DMS114 treated with DMSO at 0.1 percent for 48 hours (cell line): ENCODE data around the gene SLC25A21.

Source experiments
- DNase-seq: peaks from one replicate; lab custom pipeline; 2025; ENCODE audit not compliant: unreplicated experiment; lab: John Stamatoyannopoulos, UW

Gene SLC25A21

GRCh38 chr14:36948157-36948859 is 224.1 kb downstream of the SLC25A21 start:
- DNase-seq: no peak

DNA sequence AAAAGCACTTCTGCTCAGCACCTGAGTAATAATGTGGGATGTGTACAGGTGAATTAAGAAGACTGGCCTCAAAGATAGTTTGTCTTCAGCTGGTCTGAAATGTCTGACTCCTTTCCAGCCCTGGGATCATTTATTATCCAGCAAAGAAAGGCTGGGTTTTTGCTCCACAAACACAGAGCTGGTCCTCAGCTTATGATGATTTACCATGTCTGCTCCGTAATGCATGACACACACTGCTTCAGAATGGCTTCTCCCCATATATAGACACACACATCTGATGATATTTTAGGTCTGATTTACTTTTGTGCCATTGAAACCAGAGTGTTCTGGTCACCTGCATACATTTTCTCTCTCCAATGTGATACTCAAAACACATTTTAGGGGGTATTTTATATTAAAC is 225.0 kb downstream of the SLC25A21 start:
- DNase-seq: no peak

- no peak for DNase-seq
Observed at GRCh38 chr14:36946872-36947271, 225.5 kb downstream of the SLC25A21 start.

DNA sequence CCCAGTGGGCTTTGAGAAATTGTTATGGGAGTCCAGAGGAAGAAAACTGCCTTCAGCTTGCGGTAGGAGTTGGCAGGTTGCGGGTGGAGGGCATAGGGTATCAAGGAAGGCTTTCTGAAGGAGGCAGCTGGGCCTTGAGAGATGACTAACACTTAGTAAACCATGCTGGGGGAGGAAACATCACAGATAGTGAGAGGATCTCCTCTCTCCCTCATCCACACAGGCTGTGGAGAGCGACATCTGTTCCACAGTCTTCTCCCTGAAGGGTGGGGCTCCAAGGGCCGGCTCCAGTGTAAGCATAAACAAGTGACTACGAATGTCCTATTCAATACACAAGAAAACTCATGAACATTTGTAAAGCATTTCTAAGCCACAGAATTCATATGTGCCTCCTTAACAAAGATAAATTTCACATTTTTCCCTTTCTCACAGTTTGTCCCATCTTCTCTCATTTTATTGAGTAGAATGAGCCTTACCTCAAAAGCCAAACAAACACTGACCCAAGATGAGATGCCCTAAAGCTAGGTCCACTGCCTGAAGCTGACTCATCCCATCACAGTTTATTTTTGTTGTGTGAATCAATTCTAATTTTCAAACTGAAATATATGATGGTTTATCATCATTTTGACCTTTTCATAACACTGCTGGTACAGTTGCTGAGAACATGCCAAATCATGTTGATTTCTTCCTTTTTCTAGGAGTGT is 227.9 kb downstream of the SLC25A21 start:
- no peak for DNase-seq

DNA sequence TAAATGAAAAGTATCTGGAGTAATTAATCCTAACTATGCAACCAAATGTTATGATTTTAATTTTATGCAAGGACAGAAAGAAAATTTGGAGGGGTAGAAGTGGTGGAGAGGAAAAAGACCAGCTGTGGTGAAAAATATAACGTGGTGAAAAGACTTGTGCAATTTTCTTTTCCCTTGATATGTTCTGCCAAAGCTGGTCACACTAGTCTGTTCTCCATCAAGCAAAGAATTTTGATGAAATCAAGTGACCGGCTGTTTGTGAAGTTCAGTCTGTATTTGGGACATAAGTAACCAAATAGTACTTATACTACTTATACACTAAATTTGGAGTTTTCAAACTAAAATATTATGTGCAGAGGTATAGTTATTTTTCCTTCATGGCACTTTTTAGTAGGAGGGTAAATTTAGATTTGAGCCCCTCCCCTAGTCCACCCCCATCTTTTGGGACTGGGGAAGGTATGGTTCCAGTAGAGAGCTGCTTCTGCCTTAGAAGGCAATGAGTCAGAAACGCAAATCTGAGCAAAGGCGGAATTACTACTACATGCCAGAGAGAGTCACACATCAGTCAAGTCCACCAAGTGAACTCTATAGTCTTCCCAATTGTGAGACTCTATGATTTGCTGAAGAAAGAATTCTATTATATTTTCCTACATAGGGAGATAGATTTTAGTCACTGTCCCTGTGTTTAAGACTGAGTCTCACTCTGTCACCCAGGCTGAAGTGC is 229.7 kb downstream of the SLC25A21 start:
- DNase-seq: no peak

- DNase-seq: peak; percentile 40
Observed at GRCh38 chr14:36941783-36942521, 230.5 kb downstream of the SLC25A21 start.

GRCh38 chr14:36940476-36940875 is 231.9 kb downstream of the SLC25A21 start:
- no peak for DNase-seq

GRCh38 chr14:36939265-36939664 is 233.1 kb downstream of the SLC25A21 start:
- DNase-seq: no peak

DNA sequence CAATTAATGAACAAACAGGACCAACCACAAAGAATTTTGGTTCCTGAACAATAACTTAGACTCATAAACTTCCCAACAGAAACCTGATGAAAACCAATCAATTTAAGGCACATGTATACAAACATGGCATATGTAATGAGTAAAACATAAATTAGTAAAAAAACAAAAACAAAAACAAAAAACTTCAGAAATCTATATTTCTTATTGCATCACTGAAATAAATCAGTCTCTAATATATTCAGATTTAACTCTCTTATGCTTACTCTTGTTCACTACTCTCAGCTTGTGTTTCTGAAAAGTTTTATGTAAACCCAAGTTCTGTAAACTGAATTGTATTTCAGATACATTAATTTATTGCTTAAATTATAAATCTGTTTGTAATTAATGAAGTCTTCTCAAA is 233.7 kb downstream of the SLC25A21 start:
- no peak for DNase-seq

DNA sequence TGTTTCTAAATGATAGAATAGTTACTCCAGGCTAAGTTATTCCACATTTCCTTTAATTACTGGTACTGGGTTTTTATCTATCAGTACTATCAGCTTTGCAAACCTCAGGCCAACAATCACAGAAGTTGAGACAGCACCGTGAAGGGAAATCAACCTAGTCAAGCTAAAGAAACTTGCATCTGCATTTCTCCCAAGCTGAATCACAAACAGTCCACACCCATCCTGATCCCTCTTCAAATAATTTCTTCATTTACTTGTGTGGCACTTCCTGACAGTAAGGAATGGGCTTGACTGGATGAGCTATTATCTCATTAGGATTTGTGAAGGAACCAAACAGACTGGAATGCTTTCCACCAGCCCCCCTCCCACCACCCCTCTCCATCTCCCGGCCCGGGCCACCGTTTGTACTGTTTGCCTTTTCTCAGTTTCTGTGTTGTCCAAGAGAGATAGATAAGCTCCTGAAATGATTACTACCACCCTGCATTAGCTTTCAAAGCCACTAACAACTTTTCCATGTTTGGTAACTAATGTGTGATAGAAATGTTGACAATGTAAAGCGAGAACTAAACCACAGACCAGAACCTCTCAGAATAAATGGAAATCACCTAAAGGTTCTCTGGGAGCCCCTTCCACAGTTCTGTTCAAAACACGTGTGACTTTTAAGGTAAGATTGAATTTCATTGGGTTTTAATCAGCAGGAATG is 236.3 kb downstream of the SLC25A21 start:
- no peak for DNase-seq

DNA sequence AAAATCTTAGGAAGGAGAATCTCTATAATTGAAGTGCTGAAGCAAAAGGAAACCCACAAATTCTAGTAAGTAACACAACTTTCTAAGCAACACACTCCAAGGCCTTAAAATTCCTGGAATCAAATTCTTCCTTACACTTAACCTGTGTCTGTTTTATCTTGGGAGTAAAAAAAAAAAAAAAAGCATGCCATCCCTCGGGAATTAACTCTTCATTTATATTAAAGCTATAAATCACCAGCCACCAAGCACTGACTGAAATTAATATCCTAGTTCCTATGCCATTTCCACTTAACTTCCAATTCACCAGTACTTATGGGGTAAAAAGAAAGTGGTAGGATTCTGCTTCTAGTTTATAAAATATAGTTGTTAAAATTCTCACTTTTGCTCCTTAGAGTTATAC is 238.1 kb downstream of the SLC25A21 start:
- no peak for DNase-seq

DNA sequence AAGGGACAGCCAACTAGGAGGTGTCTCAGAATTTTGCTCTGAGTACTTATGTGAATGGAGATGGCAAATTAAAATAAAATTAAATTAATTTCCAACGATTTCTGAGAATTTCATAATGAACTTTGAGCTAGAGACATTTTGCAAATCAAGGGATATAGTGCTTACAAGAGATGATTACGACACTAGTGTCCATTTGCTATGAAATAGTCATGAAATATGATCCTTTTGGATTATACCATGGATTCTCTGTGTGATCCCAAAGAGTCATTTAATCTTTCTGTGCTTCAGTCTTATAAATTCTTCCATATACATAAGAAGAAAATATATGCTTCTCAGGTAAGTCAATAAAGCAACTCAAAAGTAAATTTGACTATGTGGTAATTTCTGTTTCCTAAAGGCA is 240.6 kb downstream of the SLC25A21 start:
- DNase-seq: no peak

GRCh38 chr14:36928432-36928831 is 244.0 kb downstream of the SLC25A21 start:
- no peak for DNase-seq

DNA sequence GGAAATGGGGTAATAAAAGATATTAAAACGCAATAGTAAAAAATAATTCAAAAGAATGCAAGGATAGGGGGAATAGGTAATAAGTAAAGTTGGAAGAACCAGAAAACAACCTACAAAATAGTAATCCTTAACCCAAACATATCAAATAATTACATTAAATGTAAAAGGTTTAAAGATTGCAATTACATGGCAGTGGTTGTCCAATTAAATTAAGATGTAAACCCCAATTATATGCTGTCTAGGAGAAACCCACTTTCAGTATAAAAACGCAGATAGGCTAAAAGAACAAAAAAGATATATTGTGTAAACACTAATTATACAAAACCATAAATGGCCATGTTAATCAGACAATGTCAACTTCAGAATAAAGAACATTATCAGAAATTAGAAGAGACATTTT is 247.3 kb downstream of the SLC25A21 start:
- DNase-seq: no peak

DNA sequence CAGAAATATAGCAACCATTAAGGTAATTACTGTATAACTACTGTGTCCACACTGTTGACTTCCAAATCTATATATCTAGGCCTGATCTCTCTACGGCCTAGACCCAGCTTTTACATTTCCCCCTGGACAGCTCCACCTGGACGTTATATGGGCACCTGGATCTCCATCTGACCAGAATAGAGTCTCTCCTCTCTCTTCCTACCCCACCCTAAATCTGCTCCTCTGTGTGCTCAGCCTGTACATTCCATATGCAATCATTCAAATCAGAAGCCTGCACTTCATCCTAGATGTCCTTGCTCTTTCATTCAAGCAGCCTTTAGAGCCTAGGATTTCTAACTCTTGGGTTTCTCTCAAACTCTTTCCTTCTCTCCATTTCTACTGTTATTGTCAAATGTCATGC is 255.7 kb downstream of the SLC25A21 start:
- no peak for DNase-seq

DNA sequence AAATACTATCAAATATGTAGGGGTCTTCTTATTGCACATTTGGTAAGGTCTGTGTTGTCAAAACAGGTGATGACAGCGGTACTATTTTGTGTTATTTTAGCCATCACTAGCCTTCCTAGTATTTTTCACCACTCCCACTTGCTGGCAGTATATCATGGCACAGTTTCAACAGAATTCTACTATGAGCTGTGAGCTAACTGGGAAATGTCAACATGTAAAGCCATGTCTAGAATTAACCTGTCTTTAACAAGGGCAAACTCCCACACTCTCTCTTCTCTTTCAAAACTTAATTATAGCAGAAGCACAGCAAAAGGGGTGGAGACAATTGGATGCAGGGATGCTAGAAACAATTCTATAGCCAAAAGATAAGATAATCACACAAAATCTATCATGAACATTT is 257.3 kb downstream of the SLC25A21 start:
- no peak for DNase-seq

DNA sequence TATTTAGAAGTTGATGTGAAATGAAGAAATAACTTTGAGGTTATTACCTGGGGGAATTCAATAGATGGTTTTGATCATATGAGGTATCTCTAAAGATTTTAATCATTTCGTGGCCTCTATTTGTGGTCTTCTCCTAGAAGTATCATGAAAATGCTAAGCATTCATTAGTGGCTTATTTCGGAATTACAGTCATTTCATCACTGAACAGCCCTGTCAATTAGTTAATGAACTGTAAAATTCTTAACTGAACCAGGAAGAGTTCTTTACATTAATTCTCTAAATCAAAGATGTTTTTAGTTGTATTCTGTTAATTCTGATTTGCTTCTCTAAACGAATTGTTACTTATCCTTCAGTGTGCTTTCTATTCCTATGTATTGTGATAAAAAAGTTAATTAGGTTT is 261.8 kb downstream of the SLC25A21 start:
- DNase-seq: no peak

GRCh38 chr14:36905272-36905888 is 267.0 kb downstream of the SLC25A21 start:
- no peak for DNase-seq

DNA sequence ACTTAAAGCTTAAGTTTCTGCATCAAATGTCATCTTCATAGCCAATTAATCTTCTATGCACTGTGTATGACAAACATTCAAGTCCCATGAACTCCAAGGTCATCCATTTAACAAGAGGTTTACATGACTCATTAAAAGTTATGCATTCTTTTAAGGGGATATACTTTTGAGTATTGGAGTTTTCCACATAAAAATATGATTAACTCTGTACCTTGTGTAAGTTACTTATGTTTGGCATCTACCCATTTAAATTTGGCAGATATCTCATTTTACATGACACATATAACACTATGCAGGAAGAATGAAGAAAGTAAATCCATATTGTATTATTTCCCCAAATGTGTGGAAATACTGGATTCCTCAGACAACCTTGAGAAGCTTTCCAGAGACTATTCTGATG is 270.5 kb downstream of the SLC25A21 start:
- no peak for DNase-seq

DNA sequence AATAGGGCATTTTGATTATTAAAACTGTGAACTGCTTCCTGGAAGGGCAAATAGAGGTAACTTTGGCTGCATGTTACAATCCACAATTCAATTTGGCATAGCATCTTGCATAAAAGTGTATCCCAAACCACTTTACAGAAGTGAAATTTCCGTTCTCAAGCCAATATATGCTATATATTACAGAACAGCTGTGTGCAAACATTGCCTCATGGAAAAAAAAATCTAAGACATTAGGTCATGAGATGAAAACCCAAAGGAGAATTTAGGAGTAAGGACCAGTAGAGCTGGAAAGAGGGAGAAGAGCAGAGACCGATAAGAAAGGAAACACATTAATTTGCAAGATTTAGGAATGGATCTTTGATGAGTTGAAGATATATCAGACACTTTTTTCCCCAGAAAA is 271.6 kb downstream of the SLC25A21 start:
- no peak for DNase-seq
